ENCODE results near the gene BAZ1A. TPM values are rescaled to one million over a fixed set of nuclear protein-coding genes. Genes with fewer than 3 reads are reported as not detected.

Gene BAZ1A
- total RNA-seq, 1 experiment from 2014 or later: 17.8 TPM

GRCh38 chr14:34858765-34859164 lies 16.4 kb downstream of the BAZ1A start:
- Histone ChIP-seq H3K27ac (ENCODE audit: insufficient read length, low read depth, low read length) (no peak overlapping the region), H3K56ac (ENCODE audit: insufficient read length, low read depth, low read length) (no peak overlapping the region), H2BK120ac (ENCODE audit: low read depth, low read length, poor library complexity, severe bottlenecking) (no peak overlapping the region), H2AFZ (ENCODE audit: low read length) (no peak overlapping the region), H2BK12ac (ENCODE audit: insufficient read length, low read depth, low read length) (no peak overlapping the region), H4K20me1 (ENCODE audit: control insufficient read depth, insufficient read depth, insufficient read length) (no peaks in the 10 kb centered on the region), H2BK5ac (ENCODE audit: insufficient read length, low read length) (no peak overlapping the region), H3K4me1 (ENCODE audit: insufficient read depth, low read length) (no peaks in the 10 kb centered on the region), H3K79me1 (ENCODE audit: insufficient read depth, low read depth, low read length, poor library complexity, severe bottlenecking) (no peaks in the 10 kb centered on the region), H4K5ac (ENCODE audit: insufficient read length, low read depth, low read length) (no peak overlapping the region), H2AK5ac (ENCODE audit: insufficient read length, low read length) (no peak overlapping the region), H3K18ac (ENCODE audit: insufficient read length, low read depth, low read length) (no peak overlapping the region), H4K91ac (ENCODE audit: insufficient read length, low read depth, low read length) (no peak overlapping the region), H3T11ph (ENCODE audit: low read length) (no peak overlapping the region), H3K14ac (ENCODE audit: insufficient read depth, low read length) (no peak overlapping the region), H3K4me2 (ENCODE audit: insufficient read depth, insufficient read length, low read length) (no peak overlapping the region), H3K23me2 (ENCODE audit: insufficient read length, low read depth, low read length, poor library complexity, severe bottlenecking) (no peaks in the 10 kb centered on the region), H3K79me2 (ENCODE audit: insufficient read depth, low read length) (no peaks in the 10 kb centered on the region), H3K4ac (ENCODE audit: low read depth, low read length) (no peak overlapping the region), H3K9ac (ENCODE audit: extremely low read depth, insufficient read length, low read length) (no peak overlapping the region), H2BK20ac (ENCODE audit: low read depth, low read length, poor library complexity, severe bottlenecking) (no peak overlapping the region), H4K8ac (replicated peaks; ENCODE audit: insufficient read length, low read depth, low read length) (no peak overlapping the region), H2BK15ac (ENCODE audit: low read depth, low read length) (no peak overlapping the region), H3K27me3 (ENCODE audit: insufficient read depth, low read length) (no peaks in the 10 kb centered on the region), H3K9me3 (ENCODE audit: control insufficient read depth, low read depth, low read length) (no peaks in the 10 kb centered on the region), H3K23ac (ENCODE audit: insufficient read length, low read depth, low read length) (no peak overlapping the region)
- Mint-ChIP-seq H3K4me1 (no peaks in the 10 kb centered on the region), H3K27ac (no peak overlapping the region), H3K9me3 (no peaks in the 10 kb centered on the region), H3K4me3 (no peak overlapping the region), H3K36me3 (ENCODE audit: insufficient read depth in 1 of 3, low read depth in 3 of 3) (peaks cover 0 to 27% (median 4%) of the 10 kb centered on the region in 3 experiments; a peak in 5 of 7 replicates), H3K27me3 (ENCODE audit: low read depth) (no peaks in the 10 kb centered on the region)
- DNase-seq: no peak
- TF ChIP-seq, protein P1, sequence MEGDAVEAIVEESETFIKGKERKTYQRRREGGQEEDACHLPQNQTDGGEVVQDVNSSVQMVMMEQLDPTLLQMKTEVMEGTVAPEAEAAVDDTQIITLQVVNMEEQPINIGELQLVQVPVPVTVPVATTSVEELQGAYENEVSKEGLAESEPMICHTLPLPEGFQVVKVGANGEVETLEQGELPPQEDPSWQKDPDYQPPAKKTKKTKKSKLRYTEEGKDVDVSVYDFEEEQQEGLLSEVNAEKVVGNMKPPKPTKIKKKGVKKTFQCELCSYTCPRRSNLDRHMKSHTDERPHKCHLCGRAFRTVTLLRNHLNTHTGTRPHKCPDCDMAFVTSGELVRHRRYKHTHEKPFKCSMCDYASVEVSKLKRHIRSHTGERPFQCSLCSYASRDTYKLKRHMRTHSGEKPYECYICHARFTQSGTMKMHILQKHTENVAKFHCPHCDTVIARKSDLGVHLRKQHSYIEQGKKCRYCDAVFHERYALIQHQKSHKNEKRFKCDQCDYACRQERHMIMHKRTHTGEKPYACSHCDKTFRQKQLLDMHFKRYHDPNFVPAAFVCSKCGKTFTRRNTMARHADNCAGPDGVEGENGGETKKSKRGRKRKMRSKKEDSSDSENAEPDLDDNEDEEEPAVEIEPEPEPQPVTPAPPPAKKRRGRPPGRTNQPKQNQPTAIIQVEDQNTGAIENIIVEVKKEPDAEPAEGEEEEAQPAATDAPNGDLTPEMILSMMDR (conservative IDR thresholded peaks at IDR 0.05): no peak
- no CpG with 5 or more reads among the region's 2 CpGs for WGBS (ENCODE audit: extremely low coverage, insufficient read length, low lambda C conversion rate)
